GM12872 (cell line): ENCODE measurements around the gene COL4A2.

Source experiments
- CTCF ChIP-seq: IDR thresholded peaks from 3 replicates; pipeline ENCODE4 v1.5.1; 2011; ENCODE audit warnings: low read depth, mild to moderate bottlenecking, low read length, moderate library complexity; ENCODE audit not compliant: insufficient read depth

COL4A2 gene

GRCh38 chr13:110336108-110336507, 29.0 kb downstream of the COL4A2 start:
- TF ChIP-seq CTCF = no peak

- no peak for TF ChIP-seq CTCF
Measured at GRCh38 chr13:110336681-110337080, 29.6 kb downstream of the COL4A2 start.

DNA sequence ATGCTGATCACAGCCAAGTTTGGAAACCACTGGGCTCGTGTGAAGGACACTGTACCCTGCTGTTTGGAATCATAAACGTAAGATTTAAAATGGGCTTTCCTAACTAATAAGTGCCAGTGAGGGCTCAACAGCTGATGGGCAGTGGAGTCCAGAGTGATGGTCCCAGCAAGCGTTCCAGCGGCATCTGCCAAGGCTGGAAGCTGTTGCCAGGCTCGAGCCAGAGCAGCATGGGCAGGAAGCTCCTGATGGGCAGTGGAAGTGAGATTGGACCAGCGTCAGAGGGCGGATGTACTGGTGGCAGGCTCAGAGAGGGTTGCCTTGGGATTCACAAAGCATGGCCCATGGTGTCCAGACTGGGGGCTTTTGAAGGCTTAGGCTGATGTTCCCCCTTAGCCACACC, 30.2 kb downstream of the COL4A2 start:
- TF ChIP-seq CTCF = no peak

- no peak for TF ChIP-seq CTCF
Measured at GRCh38 chr13:110338441-110339101, 31.5 kb downstream of the COL4A2 start.

GRCh38 chr13:110339263-110339662, 32.2 kb downstream of the COL4A2 start:
- TF ChIP-seq CTCF = no peak

DNA sequence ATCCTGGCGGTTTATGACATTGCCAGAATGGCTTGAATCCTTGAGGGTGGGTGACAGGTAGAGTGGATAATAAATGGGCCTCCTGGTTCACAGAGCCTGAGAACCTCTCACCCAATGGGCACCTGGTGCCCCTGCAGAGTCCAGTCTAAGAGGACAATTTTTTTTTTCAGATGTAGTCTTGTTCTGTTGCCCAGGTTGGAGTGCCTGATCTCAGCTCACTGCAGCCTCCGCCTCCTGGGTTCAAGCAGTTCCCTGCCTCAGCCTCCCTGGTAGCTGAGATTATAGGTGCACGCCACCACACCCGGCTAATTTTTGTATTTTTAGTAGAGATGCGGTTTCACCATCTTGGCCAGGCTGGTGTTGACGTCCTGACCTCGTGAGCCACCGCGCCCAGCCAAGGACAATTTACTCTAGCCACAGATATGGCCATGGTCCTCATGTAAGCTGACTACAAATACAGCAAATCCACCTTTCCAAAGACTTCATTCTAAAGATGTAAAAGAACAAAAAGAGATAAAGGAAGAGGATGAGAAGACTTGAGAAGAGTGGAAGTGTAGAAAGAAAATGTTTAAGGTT, 33.0 kb downstream of the COL4A2 start:
- TF ChIP-seq CTCF = no peak

DNA sequence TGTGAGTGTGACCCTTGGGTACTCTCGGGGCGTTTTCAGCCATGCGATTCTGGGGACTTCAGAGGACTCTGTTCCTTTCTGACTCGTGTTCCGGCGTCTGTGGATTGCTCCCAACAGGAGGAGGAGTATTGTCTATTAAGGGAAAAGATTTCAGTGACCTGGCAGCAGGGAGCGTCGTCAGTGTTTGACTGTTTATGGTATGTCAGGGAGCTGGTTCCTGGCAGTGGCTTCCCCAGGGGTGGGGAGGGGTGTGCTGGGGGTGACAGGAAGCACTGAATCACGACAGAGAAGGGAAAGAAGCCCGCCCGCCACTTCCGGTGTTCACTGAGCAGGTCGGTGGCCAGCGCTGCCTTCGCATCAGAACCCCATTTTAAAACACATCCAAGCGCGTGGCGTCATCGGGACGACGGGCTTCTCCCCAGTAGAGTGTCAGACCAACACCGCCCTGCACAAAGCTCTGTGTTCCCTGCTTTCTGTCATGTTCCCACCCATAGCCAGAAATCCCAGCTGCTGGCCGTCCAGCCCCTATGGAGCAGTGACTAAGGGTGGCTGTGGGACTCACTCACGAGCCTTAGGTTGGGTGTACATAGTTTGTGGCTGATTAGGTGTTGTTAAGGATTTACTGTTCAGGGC, 33.8 kb downstream of the COL4A2 start:
- no peak for TF ChIP-seq CTCF
